Midbrain (tissue), 1 donor: Measurements from ENCODE around the gene PTPRCAP.

Experiments
- DNase-seq: peaks from one replicate; lab custom pipeline; 2025; lab: John Stamatoyannopoulos, UW

The PTPRCAP gene

DNA sequence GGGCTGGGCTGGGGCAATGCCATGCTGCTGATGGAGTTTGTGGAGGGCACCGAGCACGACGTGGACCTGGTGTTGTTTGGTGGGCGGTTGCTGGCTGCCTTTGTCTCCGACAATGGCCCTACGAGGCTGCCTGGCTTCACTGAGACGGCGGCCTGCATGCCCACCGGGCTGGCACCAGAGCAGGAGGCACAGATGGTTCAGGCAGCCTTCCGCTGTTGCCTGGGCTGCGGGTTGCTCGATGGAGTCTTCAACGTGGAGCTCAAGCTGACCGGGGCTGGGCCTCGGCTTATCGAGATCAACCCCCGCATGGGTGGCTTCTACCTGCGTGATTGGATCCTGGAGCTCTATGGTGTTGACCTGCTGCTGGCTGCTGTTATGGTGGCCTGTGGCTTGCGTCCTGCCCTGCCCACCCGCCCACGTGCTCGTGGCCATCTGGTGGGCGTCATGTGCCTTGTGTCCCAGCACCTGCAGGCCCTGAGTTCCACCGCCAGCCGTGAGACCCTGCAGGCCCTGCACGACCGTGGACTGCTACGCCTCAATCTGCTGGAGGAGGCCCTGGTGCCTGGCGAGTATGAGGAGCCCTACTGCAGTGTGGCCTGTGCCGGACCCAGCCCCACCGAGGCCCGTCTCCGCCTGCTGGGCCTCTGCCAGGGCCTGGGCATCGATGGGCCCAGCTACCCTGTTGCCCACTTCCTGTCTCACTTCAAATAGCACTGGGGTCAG, 13.4 kb downstream of the PTPRCAP start:
- DNase-seq = no peak

DNA sequence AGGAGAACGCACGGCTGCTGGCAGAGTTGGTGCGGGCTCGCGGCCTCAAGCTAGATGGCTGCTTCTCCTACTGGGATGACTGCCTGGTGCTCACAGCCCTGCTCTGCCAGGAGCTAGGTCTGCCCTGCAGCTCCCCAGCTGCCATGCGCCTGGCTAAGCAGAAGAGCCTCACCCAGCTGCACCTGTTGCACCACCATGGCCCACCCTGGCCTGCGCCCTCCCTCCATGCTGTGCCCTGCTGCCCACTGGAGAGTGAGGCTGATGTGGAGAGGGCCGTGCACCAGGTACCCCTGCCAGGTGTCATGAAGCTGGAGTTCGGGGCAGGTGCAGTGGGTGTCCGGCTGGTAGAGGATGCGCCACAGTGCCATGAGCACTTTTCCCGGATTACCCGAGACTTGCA, 14.0 kb downstream of the PTPRCAP start:
- DNase-seq = no peak

DNA sequence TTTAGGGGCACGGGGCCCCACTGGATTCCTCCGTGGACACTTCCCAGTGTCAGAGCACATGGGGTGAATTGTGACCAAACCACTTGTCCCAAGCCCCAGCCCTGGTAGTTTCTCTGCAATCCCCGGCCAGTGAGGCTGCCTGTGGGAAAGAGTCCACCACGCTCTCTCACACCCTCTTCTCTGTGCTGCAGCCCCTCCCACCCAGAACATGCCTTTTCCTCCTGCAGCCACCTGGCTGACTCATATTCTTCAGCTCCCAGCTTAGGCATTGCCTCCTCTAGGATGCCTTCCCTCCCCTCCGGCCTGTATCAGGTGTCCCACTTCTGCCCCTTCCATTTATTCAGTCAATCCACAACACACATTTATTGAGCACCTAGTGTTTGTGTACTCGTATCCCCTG, 14.6 kb downstream of the PTPRCAP start:
- DNase-seq = no peak

DNA sequence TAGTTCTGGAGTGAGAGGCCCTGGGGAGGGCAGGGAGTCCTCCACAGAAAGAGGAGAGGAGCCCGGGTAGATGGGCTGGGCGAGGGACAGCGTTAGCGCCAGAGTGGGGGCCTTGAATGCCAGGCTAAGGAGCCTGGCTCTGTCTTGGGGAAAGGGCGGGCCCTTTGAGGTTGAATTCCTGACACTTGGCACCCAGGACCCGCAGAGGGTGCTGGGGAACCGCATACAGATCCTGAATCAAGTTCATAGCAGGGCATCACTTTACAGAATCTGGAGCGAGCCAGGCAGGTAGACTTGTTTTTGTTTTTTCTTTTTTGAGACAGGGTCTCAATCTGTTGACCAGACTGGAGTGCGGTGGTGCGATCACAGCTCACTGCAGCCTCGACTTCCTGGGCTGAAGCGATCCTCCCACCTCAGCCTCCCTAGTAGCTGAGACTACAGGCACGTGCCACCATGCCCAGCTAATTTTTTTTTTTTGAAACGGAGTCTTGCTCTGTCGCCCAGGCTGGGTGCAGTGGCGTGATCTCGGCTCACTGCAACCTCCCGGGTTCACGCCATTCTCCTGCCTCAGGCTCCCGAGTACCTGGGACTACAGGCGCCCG, 16.0 kb downstream of the PTPRCAP start:
- DNase-seq = no peak

DNA sequence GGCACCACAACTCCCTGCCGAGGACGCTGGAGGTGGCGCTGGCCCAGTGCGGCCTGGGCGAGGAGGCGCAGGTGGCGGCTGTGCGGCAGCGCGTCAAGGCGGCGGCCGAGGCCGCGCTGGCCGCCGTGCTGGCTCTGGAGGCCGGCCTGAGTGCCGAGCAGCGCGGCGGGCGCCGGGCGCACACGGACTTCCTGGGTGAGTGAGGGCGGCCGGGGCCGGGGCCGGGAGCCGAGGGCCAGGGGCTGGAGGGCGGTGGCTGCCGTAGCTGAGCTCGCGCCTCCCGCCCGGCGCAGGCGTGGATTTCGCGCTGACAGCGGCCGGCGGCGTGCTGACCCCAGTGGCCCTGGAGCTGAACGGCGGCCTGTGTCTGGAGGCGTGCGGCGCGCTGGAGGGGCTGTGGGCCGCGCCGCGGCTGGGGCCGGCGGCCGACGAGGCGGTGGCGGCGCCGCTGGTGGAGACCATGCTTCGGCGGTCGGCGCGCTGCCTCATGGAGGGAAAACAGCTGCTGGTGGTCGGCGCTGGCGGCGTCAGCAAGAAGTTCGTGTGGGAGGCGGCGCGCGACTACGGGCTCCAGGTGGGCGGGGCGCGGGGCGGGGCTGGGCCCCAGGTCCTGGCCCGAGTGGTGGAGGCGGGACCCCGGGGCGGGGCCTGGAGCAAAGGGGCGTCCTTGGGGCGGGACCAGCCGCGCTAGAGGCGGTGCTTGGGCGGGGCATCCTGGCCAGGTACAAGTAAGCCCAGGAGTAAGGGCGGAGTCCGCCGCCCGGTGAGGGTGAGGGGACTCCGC, 16.6 kb downstream of the PTPRCAP start:
- peak; percentile 85 for DNase-seq

DNA sequence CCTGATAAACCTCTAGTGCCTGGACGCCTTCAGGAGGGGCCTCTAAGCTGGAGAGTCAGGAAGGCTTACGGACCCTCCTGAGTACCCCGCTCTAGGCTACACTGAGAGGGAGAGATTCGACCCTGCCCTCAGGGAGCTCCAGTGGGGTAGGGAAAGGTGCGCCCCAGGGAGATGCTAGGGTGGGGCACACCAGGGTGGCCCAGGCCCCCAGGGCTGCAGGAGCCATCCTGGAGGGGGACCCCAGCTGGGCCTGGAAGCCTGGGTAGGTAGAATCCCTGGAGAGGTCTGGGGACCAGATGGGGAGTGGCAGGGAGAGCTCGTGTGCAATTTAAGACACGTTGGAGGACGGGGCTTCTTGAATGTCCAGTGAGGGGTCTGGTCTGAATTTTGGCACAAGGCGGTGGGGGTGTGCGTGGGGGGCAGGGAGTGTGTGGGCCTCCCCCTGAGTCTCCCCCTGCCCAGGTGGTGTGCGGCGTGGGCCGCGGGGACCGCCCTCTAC, 17.3 kb downstream of the PTPRCAP start:
- no peak for DNase-seq

DNA sequence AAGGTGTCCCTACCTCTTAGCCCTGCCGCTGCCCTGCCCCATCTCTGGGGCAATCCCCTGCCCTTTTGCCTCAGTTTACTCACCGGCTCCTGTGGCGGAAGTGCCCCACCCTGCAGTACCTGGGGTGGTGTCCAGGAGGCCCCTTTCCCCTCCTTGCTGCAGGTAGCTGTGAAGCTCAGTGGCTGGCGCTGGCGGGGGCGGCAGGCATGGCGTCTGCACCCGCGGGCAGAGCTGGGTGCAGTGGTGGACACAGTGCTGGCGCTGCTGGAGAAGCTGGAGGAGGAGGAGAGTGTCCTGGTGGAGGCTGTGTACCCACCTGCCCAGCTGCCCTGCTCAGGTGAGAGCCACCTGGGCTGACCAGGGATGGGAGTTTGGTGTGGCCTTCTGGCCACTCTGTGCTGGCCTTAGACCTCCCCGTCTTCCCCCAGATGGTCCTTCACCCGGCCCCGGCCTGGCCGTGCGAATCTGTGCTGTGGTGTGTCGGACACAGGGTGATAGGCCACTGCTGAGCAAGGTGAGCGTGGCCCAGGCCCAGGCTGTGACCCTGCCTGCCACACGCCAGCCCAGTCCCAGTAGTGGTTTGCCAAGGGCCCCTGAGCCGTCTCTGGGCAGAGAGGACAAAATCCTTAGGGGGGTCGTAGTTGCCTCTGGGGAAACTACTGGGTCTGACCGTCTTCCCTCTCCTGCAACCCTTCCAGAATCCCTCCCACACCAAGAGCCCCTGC, 18.0 kb downstream of the PTPRCAP start:
- no peak for DNase-seq

DNA sequence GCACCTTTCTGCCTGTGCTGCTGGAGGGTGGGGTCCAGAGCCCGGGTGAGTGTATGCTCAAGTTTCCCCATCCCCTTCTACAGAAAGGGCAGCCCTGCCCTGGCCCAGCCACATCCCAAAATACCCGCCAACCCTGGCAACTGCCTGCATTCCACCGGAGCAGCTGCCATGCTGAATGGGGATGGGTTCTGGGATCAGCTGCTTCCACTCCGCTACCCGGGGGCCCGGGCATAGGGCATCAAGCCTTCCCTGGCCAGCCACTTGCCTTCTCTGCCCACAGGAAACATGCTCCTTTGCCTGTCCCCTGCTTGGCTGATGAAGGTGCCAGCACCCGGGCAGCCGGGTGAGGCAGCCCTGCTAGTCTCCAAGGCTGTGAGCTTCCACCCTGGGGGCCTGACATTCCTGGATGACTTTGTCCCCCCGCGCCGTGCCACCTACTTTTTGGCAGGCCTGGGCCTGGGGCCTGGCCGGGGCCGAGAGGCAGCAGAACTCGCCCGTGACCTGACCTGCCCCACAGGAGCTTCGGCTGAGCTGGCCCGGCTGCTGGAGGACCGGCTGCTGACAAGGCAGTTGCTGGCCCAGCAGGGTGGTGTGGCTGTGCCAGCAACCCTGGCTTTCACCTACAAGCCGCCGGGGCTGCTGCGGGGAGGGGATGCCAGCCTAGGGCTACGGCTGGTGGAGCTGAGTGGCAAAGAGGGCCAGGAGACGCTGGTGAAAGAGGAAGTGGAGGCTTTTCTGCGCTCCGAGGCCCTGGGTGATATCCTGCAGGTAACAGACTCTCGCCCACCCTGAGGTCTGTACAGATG, 18.8 kb downstream of the PTPRCAP start:
- no peak for DNase-seq

DNA sequence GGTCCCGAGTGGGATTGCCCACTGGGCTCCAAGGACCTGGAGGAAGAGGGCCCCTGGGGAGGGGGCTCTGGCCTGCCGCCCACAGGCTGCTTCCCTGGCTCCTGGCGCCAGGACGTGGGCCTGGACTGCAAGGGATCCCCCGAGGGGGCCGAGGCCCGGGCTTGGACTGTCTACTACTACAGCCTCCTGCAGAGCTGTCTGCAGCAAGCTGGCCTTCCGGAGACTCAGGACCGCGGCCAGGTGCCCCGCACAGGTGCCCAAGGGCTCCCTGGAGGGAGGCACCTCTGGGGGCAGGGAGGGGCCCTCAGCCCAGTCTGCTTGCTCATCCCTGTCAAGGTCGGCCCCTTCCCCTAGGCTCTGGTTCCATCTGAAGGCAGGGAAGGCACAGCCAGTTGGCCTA, 20.1 kb downstream of the PTPRCAP start:
- no peak for DNase-seq

DNA sequence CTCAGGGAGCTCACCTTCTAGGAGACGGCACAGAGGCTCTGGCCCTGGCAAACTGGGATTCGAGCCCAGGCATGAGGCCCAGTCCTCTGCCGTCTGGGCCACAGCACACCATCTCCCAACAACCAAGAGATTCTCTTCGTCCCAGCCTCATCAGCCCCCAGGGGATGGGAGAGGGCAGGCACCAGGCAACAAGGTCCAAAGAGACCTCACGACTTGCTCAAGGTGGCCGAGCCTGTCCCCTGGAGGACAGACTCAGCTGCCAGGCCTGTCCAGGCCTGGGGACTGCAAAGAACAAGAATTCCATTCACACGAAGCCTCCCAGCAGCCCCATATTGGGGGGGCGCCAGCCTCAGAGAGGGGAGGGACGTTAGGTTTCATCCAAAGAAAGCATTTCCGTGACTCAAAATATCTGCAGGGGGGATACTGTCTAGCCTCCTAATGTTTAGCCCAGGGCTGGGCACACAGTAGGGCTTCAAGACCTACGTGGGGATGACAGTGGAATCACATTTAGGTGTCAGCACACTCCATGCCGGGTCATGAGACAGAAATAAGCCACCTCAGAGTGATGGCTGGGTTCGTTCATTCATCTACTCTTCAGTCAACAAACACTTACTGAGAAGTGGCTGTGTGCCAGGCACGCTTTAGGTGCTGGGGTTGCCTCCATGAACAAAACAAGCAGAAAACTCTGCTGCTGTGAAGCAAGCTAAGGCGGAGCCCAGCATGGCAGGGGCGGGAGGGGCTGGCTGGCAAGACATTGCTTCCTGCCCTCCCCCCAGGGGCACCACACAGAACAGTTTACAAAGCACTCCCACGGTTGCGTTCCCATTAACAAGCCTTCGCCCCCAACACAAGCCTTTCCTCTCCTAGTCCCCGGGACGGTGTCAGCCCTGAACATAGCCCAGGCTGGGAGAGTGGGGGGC, 20.8 kb downstream of the PTPRCAP start:
- DNase-seq = no peak

DNA sequence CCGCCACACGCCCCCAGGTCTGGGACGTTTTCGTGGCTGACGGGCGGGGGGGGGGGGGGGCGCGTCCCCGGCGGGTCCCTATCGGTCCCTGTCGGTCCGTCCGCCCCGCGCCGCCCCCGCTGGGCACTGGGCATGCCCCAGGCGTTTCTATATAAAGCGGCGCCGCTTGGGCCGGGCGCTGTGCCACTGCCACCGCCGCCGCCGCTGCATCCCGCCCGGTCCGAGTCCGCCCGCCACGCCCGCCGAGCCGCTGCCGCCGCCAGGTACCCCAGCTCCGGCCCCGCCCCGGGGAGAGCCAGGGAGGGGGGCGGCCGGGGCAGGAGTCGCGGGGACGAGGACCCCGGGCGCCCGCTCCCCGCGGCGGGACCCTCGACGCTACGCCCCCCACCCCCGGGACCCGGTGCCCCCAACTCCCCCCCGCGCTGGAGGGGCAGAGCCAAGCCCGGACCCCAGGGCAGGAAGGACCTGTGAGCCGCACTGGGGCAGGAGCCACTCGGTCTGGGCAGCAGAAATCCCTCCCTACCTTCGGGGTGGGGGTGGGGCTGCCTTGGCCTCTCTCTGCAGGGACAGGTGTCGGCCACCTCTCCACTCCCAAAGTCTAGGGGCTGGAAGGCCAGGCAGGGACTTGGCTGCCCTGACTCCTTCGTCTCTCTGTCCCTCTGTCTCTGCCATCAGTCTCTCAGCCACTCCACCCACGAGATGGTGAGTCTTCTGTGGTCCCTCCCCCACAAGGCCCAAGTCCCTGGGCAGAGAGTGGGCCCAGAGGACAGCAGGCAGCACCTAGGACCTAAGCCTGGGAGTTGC, 21.8 kb downstream of the PTPRCAP start, which contains the start of gene CARNS1:
Gene CARNS1 (plus strand): TSS at position 178 of the 804 bp plus-strand sequence. CDS start 522 bp downstream, at position 700.
- DNase-seq = peak; percentile 56

DNA sequence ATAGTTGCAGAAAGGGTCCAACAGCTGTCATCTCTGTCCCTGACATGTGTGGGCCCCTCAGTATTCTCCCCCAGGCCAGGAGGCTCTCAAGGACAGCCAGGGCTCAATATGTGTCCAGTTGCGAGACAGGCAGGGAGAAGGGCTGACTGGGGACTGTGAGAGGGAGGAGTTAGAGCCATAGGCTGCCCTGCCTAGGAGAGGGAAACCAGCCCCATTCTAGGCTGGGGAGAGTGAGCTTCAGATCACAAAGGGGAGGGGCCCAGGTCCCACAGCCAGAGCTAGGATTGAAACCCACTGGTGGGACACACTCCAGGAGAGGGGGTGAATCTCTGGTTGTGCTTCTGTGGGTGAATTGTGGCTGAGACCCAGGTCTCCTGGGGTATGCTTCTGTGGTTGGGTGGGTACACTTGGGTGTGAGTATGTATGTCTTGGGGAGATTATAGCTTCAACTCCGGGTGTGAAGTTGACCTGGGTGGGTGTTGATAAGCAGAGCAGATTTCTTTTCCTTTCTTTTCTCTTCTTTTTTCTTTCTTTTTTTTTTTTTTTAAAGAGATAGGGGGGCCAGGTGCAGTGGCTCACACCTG, 24.1 kb downstream of the PTPRCAP start:
- no peak for DNase-seq

DNA sequence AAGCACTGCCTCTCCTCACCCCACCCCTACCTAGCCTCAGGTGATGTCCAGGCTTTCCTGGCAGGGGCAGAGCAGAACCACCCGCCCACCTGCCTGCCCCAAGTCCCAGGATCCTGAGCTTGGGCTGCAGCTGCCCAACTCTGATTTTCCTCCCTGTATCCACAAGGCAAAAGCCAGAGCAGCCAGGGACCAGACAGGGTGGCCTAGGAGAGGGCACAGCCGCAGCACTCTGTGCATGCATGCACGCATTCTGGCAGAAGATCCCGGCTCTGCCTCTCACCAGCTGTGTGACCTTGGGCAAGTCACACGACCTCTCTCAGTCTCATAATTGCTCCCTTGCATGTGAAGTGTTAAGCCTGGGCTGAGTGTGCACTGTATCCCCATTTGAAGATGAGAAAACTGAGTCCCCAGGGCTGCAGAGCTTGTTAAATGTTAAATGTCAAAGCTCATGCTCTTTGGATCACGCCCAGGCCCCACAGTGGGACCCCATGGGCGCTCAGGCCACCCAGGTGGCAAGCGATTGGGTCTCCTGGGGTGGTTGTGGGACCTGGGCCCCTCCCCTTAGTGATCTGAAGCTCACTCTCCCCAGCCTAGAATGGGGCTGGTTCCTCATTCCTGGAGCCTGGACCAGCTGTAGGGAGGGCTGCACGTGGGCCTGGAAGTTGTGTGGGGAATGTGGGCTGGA, 24.8 kb downstream of the PTPRCAP start:
- DNase-seq = no peak

DNA sequence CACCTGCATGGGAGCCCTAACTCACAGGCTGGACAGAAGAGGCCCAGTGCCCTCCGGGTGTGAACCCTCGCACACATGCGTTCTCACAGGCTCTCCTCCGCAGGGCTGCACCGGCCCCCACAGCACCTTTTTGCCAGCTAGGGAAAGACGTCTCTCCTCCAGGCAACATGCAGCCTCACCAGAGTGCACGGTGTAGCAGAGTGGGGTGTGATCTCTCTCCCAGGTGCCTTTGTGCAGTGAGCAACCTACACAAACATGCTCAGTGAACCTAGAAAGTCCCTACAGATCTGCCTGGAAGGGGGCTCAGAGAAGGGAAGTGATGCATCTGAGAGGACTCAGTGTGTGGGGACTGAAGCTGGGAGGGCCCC, 25.7 kb downstream of the PTPRCAP start:
- no peak for DNase-seq

DNA sequence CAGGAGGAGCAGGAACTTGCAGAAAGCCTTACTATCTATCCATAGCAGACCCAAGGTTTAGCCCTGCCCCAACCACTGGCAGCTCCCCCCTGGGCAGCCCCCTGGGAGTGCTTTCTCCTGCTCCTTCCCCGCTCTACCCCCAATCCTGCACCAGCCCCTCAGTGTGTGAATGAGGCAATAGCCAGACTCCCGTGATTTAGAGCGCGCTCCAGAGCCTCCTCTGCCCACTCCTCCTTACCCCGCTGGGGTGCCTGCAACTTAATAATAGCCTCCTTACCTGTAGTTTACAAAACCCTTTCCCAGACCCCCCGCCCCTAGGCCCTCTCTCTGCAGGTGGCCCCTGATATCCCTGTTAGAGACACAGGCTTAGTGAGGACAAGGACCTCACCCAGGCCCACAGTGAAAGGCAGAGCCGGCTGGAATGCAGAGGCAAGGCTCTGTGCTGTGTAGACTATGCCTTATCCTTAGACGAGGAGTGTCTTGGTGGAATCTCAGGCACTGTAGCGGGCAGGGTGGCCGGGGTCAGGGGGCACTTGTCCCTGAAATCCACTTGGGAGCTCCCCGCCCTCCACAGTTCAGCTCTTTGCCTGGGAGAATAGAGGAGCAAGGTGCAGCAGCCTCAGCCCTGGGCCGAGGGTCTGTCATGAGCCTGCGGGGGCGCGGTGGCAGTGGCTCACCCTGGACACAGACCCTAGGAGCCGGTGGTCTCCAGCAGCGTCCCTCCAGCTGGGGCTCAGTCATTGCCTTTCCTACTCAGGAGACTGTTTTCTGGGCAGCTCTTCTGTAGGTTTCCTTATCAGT, 26.3 kb downstream of the PTPRCAP start:
- DNase-seq = no peak

DNA sequence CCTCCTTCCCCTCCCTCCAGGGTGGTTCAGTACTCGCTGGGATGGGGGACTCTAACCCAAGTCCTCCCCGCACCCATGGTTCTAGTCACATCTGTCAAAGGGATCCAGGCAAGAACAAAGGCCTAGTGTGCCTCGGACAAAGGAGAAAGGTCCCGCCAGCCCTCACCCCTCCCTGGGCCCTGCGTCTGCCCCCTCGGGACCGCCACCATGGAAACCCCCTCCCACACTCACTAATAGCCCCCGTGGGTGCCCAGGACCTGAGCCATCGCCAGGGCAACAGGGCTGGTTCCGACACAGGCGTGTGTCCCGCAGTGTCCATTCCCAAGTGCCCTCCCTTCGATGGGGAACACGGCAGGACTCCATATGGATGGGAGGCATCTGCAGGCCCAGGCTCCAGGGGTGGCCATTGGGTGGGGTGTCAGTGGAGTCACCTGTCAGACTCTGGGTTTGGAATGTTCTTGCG, 27.1 kb downstream of the PTPRCAP start:
- peak; percentile 82 for DNase-seq

DNA sequence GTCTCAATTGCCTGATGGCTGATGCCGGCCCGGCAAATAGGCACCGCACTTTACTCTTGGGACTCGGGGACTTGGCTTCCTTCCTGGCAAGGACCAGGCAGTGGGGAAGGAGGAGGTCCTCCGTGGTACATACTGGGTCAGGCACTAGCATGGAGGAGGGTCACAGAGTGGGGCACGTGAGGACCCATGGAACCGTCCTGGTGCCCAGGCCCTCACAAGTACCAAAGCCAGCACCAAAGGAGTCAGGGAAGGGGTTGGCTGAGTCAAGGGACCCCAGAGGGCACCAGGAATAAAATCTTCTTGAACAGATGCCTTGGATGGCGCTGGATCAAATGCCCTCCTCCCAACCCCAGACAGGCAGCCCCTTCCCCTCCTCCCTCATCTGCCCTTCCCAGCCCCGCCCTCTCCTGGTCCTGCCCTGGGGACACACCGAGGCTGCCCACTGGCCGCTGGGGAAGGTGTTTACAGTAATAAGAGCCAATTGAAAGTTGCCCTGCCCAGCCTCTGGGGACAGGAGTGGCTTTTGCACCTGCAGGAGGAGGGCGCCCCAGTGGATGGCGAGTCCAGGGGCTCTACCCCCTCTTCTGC, 27.6 kb downstream of the PTPRCAP start:
- DNase-seq = no peak
